H1 (cell line): ENCODE data around the gene INPP4A. TPM values are rescaled to one million over a fixed set of nuclear protein-coding genes. Genes with fewer than 3 reads are reported as not detected.

Experiments
- CHD7 ChIP-seq: fragments of 300-600 bp; sonication (generic); IDR thresholded peaks from 2 replicates; pipeline ENCODE4 v1.7.1; 2012; ENCODE audit warnings: low read length, moderate library complexity, mild to moderate bottlenecking, inconsistent platforms; ENCODE audit not compliant: insufficient replicate concordance
- POLR2AphosphoS5 ChIP-seq: IDR thresholded peaks from 2 replicates; pipeline ENCODE4 v1.6.1; 2011; ENCODE audit warnings: low read depth, low read length
- polyA plus RNA-seq, 7 experiments: library from polyadenylated mRNA; depleted of rRNA in 3 of 7; stranded (reverse) in 5 of 7; unstranded in 2 of 7; fragments of >200 nt in 5 of 7; fragments of 200-250 nt in 2 of 7; gene quantifications; 1 replicate in 5 of 7; 2 replicates in 1 of 7; 4 replicates in 1 of 7; pipeline versions ENCODE4 v1.2.1 to v1.2.3, GENCODE V29; 2011 to 2013; ENCODE audit warnings: missing spikeins in 2 of 7, mixed read lengths in 2 of 7
- total RNA-seq: library from RNA; stranded (reverse); fragmentation: NEBNext Ultra II Directional; extraction: Animal tissue kit (Norgen Biotek cat#: 25700); gene quantifications from 2 replicates; pipeline ENCODE4 v1.2.1, GENCODE V29; 2021

Gene INPP4A
- total and polyA plus RNA-seq, 2 of the 8 experiments (the other 6 are each of a cell fraction or from before 2014, with no cell fraction given) = 25.6 to 34.3 TPM

GRCh38 chr2:98580656-98581284 is 136.1 kb downstream of the INPP4A start (continued):
- TF ChIP-seq POLR2AphosphoS5 (no peak), CHD7 (no peak)
